Ishikawa (cell line): ENCODE results near the gene TMEM175.

ENCODE experiments used
- CEBPB ChIP-seq: IDR thresholded peaks from 2 replicates; pipeline ENCODE4 v1.6.1; 2012
- CREB1 ChIP-seq: IDR thresholded peaks from 2 replicates; pipeline ENCODE4 v1.6.1; 2012; ENCODE audit warnings: low read depth
- FOXM1 ChIP-seq: IDR thresholded peaks from 2 replicates; pipeline ENCODE4 v1.6.1; 2012; ENCODE audit warnings: low read depth, borderline replicate concordance
- RAD21 ChIP-seq: IDR thresholded peaks from 2 replicates; pipeline ENCODE4 v1.6.1; 2012; ENCODE audit warnings: low read depth
- REST ChIP-seq: IDR thresholded peaks from 2 replicates; pipeline ENCODE4 v1.6.1; 2012; ENCODE audit warnings: low read depth, mild to moderate bottlenecking
- TAF1 ChIP-seq: IDR thresholded peaks from 2 replicates; pipeline ENCODE4 v1.6.1; 2012; ENCODE audit warnings: low read depth, mild to moderate bottlenecking
- TEAD4 ChIP-seq: IDR thresholded peaks from 2 replicates; pipeline ENCODE4 v1.6.1; 2012
- TF ChIP-seq, protein P1 (sequence below): IDR thresholded peaks from 2 replicates; pipeline ENCODE4 v1.6.1; 2012

DNA sequence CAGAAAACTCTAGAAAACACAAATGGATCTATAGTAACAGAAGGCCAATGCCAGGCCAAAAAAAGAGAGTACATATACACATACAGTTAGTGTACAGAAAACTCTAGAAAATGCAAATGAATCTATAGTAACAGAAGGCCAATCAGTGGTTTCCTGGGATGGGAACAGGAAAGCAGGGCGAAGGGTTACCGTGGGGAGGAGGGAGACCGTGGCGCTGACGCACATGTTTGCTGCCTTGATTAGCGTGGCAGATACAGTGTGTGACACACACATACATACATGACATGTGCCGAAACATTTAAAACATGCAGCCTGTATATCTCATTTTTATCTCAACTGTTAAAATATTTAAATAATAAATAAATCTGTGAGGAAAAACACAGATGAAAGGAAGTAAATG lies 14.8 kb upstream of the TMEM175 start:
- TF ChIP-seq CEBPB = no peak
- no peak for TF ChIP-seq TEAD4
- no peak for TF ChIP-seq RAD21
- TF ChIP-seq, protein P1, sequence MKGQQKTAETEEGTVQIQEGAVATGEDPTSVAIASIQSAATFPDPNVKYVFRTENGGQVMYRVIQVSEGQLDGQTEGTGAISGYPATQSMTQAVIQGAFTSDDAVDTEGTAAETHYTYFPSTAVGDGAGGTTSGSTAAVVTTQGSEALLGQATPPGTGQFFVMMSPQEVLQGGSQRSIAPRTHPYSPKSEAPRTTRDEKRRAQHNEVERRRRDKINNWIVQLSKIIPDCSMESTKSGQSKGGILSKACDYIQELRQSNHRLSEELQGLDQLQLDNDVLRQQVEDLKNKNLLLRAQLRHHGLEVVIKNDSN = no peak
- no peak for TF ChIP-seq TAF1
- TF ChIP-seq CREB1 = no peak
- no peak for TF ChIP-seq REST
- no peak for TF ChIP-seq FOXM1
